HG03064 (cell line): ENCODE results near the gene THAP7.
"Not testable (repeated sequence)": the region's sequence is repeated elsewhere in the genome, so short reads cannot be mapped to it uniquely, and the experiment has no call there.

Source experiments
- ATAC-seq: cut with Tn5 transposase; IDR thresholded peaks from one replicate; pipeline ENCODE4 v1.9.1; 2021; ENCODE audit warnings: low read depth; ENCODE audit not compliant: unreplicated experiment

The THAP7 gene

DNA sequence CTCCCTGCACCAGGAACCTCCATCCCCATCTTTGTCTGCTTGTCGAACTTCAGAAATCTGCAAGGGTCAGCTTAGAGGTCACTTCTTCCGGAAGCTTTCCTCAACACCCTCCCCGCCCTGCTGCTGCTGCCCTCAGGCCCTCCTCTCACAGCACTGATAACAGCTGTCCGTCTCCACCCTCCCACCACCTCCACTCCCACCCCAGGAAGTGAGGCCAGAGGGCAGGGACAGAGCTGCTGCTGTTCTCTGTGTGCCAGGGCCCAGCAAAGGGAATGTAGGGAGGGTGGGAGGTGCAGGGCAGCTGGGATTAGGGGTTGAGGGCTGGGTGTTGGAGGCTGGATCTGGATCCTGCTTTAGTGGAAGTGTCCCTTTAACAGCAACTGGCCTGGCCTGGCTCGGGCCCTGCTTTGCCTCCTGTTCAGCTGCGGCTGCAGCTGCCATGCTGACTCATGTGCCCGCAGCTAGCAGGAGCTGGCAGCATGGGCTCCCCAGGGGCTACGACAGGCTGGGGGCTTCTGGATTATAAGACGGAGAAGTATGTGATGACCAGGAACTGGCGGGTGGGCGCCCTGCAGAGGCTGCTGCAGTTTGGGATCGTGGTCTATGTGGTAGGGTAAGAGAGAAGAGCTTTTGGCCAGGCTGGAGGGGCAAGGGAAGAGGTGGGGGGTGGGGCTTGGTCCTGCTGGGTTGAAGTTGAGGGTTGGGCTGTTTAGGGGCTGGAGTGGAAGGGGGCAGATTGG is 13.0 kb upstream of the THAP7 start, which contains the start of gene P2RX6:
P2RX6 (plus strand) TSS at position 440 of the 740 bp plus-strand sequence; CDS start at position 450, 10 bp downstream.
- ATAC-seq: no peak

- peak; percentile 76 for ATAC-seq
Measured at GRCh38 chr22:21014202-21014725, 12.3 kb upstream of the THAP7 start.

GRCh38 chr22:21013657-21014201 is 11.8 kb upstream of the THAP7 start:
- no peak for ATAC-seq

DNA sequence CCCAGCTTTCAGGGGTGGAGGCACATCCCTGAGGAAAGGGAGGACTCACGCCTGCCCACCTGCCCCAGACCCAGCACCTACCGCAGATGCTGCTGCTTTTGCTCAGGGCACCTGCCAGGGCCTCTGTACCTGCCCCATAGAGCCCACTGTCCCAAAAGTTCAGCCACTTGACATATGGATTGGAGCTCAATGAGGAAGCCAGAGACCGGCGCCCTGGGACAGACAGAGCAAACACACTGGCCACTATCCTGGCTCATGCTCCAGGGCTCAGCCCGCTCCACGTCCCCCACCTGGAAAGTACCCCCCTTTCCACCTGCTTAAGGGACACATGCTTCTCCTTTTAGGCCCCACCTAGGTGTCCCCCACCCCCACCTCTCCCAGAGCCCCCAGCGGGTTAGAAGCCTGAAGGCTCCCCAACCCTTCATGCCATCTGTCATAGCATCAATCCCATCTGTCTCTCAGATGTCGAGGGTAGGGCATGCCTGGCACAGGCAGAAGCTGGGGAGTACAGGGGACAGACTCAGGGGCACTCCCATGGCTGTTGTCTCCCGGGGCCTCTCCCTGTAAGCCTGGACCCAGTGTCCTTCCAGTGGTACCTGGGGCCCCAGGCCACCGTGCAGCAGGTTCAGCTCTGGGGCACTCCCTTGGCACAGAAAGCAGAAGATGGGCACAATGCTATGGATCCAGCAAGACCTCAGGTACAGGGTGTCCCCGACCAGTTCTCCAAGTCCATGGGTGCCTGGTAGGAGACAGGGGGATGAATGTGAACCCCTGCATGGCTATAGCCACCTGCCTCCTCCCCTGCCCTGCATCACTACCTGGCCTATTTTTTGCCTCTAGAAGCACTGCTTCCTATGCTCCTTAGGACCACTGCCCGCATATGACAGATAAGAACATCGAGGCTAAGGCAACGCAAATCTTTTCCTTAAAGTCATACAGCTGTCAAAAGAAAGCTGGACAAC is 10.8 kb upstream of the THAP7 start:
- no peak for ATAC-seq

- no peak for ATAC-seq
Measured at GRCh38 chr22:21010426-21011113, 8.7 kb upstream of the THAP7 start.

- no peak for ATAC-seq
Measured at GRCh38 chr22:21009638-21010425, 7.9 kb upstream of the THAP7 start.

- not testable (repeated sequence) for ATAC-seq
Measured at GRCh38 chr22:21009208-21009607, 7.3 kb upstream of the THAP7 start.

GRCh38 chr22:21003782-21004181 is 1.9 kb upstream of the THAP7 start:
- no peak for ATAC-seq

GRCh38 chr22:21000987-21001600 is 824 bp downstream of the THAP7 start:
- ATAC-seq: peak; percentile 13

- no peak for ATAC-seq
Measured at GRCh38 chr22:21000207-21000986, 1.5 kb downstream of the THAP7 start.

DNA sequence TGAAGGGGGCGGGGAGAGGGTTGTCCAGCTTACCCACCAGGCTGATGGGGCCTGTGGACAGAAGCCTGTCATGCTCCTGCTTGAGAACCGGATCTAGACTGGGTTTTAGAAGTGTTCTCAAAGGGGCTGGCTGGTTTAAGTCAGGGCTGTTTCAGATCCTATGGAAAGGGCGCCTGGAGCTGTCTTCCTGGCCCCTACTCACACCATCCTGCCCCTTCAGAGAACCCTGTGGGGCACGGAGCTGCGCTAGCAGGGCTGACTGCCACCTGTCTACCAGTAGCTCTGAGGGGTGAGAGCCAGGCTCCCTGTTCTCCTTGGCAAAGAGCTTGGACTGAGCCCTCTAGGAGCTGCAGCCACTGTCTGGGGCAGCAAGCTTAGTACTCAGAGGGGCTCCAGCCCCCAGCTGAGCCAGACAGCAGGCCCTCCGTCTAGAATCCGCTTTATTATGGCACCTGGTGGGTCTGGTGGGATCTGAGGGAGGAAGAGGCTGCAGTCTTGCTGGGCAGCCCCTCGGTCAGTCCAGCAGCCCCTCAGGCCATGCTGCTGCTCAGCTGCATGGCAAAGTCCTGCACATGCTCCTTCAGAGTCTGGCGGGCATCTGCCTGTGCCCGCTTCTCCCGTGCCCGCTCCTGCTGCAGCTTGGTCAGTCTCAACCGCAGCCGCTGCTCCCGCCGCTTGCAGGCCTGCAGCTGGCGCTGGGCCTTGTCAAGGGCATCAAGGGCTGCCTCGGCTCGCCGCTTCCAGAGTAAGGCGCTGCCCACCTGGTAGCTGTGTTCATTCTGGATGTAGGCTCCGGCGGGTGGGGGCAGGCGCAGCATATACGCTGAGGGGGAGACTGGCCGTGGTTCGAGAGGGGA is 2.3 kb downstream of the THAP7 start:
- ATAC-seq: no peak

DNA sequence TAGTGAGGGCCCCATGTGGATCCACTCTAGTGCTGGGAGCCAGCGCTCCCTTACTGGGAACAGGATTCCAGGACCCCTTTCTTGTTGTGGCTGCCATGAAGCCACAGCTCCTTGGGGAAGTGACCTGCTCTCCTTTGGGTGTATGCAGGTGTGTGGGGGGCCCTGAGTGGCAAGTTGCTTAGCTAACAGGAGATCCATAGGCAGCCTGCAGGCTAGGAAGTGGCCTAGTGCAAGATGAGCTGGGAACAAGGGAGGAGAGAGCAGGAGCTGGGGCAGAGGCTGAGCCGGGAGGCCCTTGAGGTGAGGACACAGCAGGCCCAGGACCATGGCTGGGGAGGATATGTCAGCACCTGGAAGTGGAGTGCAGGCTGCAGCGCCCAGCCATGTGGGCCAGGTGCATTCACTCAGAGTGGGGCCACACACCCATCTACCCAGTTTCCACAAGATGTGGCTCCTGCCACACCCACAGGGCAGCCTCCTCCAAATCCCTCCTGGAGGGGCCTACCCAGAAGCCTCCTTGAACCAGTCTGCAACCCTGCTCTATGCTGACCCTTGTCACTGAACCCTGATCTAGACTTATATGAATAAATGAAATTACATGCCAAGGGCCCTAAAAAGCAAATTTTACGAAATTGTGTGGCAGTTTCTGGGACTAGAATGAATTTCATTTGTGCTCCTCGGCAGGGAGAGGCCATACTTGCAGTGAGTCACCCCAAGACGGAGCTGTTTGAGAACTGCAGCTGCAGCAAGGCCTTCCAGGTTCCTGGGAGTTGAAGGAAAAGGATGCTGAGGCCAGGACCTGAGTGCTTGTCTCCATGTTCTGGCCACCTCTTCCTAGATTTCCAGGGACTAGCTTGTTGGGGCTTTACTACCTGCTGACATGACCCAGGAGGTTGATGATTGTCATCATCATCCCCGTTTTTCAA is 3.2 kb downstream of the THAP7 start:
- ATAC-seq: no peak

DNA sequence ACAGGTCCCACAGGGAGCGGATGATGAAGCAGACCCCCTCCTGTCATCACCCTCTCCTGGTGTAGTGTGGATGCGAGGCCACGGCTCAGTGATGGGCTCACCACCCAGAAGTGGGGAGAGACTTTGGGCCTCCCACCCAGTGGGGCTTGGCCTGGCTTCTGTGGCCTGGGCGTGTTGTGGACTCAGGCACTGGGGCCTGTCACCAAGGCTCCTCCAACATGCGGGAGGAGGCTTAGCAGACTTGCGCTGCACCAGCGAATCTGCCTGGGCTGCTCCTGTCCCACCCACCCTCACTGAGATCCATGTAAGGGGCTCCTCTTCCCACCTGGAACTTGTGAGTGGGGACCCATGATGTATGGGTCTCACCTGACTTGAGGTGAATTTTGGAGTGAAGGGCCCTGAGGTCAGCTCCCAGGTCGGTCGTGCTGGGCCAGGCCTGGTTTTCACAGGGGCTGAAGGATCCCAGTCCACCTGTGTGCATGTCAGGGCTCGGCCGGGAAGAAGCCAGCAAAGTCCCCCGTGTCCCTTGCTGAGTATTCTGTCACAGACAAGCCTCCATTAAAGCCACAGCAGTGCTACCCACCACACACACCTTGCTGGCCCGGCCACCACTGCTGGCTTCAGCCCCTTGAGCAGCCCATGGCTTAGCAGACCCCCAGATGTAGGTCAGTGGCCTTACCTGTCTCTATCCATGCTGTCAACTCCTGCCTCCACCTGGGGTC is 4.2 kb downstream of the THAP7 start:
- no peak for ATAC-seq

- ATAC-seq: no peak
Measured at GRCh38 chr22:20996598-20997535, 5.1 kb downstream of the THAP7 start.

- ATAC-seq: no peak
Measured at GRCh38 chr22:20996031-20996410, 5.9 kb downstream of the THAP7 start.
